DMS114 treated with DMSO at 0.1 percent for 48 hours (cell line): ENCODE data around the gene STIP1.
A peak's percentile ranks its signal among the peaks of the same experiment; 100 is the strongest.
"Not testable (repeated sequence)": the region's sequence is repeated elsewhere in the genome, so short reads cannot be mapped to it uniquely, and the experiment has no call there.

Experiments used
- DNase-seq: peaks from one replicate; lab custom pipeline; 2025; ENCODE audit not compliant: unreplicated experiment; lab: John Stamatoyannopoulos, UW

Gene STIP1

GRCh38 chr11:64157631-64158394, 28.2 kb upstream of the STIP1 start:
- DNase-seq, result no peak

GRCh38 chr11:64161037-64161436, 24.9 kb upstream of the STIP1 start:
- DNase-seq, result no peak

DNA sequence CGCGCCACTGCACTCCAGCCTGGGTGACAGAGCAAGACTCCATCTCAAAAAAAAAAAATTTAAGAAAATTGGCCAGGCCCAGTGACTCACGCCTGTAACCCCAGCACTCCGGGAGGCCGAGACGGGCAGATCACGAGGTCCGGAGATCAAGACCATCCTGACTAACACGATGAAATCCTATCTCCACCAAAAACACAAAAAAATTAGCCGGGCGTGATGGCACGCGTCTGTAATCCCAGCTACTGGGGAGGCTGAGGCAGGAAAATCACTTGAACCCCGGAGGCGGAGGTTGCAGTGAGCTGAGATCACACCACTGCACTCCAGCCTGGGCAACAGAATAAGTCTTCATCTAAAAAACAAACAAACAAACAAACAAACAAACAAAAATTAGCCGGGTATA, 23.2 kb upstream of the STIP1 start:
- DNase-seq, result not testable (repeated sequence)

- no peak for DNase-seq
Observed at GRCh38 chr11:64163951-64164350, 22.0 kb upstream of the STIP1 start.

GRCh38 chr11:64164392-64165312, 21.3 kb upstream of the STIP1 start:
- DNase-seq, result no peak

GRCh38 chr11:64165481-64165841, 20.5 kb upstream of the STIP1 start:
- no peak for DNase-seq

DNA sequence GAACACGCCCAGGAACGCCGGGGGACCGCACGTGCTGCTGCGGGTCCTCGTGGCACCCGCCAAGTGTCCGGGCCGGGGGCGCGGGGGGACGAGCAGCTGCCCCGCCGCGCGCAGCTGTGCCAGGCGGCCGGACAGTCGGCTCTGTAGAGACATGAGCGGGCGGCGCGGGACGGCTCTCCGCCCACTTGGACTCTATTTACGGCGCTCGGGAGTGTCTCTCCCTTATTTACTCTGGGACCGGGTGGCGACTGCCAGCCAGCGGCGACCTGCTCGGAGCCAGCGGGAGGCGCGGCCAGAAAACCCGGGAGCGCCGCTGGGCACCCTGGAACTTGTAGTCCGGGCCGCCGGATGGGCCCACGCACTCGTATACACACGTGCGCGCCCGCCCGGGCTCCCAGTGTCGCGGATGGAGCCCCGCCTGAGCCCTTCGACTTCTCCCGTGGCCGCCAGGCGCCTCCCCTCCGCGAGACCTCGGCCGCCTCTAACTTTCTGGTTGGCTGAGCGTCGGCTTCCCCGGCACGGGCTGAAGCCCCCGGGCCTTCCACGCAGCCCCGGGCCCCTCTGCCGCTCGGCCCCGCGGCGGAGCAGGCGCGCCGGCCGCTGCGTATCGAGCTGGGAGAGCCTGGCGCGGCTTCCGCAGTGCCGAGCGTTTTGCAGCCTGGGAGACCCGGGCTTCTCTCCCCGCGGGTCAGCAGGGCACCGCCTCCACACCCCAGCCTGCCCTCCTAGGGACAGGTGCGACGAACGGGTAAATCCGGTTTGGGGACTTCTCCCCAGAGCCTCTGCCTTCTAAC, 19.9 kb upstream of the STIP1 start, which contains the start of gene MACROD1:
Gene MACROD1 (minus strand): TSS at position 272 of the 794 bp plus-strand sequence. CDS start 119 bp downstream, at position 153.
- DNase-seq, result peak; percentile 61

- no peak for DNase-seq
Observed at GRCh38 chr11:64170419-64170818, 15.6 kb upstream of the STIP1 start.

DNA sequence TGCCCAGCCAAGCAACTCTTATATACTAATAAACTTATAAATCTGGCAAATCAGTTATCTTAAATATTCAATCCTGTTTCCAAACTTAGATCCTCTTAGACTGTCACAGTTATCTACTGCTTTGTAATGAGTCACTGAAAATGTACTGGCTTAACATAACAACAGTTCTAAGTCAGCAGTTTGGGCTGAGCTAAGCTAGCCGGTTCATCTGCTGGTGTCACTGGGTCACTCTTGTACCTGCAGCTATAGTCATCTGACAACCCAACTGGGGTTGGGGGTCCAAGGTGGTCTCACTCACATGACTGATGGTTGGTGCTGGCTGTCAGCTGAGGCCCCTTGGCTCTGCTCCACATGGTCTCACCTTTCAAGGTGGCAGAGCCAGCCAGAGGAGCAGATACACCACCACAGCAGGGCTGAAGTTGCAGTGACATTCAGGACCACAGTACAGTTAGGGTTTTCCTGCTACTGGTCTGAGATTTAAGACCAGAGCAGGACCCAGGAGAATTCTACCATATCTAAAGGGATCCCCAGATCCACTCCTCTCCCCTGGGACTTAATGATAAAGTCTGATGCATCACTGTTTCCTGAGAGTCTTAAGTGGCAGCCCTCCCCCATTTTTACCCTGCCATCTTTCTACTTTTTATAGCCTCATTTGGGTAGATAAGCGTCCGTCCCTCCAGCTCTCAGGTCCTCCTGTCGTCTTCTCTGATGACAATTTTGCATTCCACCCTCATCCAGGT, 12.2 kb upstream of the STIP1 start:
- DNase-seq, result no peak

DNA sequence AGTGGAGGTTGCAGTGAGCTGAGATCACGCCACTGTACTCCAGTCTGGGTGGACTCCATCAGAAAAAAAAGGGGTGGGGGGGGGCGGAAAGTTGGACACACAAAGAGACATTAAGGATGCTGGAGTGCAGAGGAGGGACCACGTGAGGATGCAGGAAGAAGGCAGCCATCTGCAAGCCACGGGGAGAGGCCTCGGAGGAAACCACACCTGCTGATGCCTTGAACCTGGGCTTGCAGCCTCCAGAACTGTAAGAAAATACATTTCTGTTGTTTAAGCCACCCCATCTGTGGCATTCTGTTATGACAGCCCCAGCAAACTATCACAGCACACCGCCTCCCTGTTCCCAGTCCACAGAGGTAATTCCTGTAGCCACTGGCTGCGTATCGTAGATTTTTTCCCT, 9.2 kb upstream of the STIP1 start:
- DNase-seq, result no peak

- no peak for DNase-seq
Observed at GRCh38 chr11:64178203-64178602, 7.8 kb upstream of the STIP1 start.

DNA sequence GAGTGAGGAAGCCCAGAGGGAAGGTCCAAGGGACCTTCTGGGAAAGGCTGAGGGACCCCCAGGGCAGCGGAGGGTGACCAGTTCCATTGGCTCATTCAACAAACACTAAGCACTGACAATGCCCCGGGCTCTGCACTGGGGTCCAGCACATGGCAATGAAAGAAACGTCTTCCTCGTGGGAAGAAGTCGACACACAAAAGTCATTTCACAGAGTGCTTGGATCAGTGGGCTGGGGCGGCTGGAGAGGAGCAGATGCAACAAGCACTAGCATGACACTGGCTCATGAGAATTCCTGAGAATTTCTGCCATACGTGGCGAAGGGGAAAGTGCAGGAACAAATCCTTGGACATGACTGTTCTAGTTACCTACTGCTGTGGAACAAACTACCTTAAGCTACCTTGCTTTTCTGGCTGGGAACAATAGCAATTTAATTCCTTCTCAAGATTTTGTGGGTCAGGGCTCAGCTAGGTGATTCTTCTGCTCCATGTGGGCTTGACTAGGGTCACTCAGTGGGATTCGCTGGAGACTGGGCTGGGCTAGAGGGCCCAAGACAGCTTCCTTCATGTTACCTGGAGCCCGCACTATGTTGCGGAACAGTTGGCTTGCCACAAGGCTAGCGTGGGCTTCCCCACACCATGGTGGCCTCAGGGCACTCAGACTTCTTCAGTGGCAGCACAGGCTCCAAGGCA, 6.9 kb upstream of the STIP1 start:
- DNase-seq, result no peak

DNA sequence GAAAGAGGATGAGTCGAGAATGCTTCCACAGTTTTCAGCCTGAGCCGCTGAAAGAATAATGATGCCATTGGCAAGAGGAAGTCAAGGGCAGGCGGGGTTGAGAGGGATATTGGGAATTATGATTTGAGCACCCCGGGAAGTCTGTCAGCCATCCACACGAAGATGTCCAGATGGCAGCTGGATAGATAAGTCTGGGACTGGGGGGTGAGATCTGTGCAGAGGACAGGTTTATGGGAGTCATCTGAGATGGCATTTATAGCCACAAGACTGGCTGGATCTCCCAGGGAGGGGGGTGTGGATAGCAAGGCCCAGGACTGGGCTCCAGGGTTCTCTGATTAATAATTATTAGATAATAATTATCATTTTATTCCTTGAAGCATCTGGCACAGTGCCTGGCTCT, 5.1 kb upstream of the STIP1 start:
- DNase-seq, result no peak

GRCh38 chr11:64181506-64182411, 4.2 kb upstream of the STIP1 start:
- peak; percentile 58 for DNase-seq

DNA sequence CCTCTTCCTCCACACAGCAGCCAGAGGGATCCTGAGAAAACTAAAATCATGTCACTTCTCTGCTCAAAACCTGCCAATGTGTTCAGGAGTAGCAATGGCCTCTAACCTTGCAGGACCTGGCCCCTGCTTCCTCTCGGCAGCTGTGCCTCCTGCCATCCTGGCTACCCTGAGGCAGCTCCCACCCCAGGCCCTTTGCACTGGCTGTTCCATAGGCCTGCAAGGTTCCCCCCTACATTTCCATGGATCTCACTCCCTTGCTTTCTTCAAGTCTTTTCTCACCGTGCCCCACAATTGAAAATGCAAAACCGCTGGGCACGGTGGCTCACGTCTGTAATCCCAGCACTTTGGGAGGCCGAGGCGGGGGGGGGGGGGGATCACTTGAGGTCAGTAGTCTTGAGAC, 2.1 kb upstream of the STIP1 start:
- DNase-seq, result no peak

- DNase-seq, result peak; percentile 78
Observed at GRCh38 chr11:64185175-64185692, 737 bp upstream of the STIP1 start.

DNA sequence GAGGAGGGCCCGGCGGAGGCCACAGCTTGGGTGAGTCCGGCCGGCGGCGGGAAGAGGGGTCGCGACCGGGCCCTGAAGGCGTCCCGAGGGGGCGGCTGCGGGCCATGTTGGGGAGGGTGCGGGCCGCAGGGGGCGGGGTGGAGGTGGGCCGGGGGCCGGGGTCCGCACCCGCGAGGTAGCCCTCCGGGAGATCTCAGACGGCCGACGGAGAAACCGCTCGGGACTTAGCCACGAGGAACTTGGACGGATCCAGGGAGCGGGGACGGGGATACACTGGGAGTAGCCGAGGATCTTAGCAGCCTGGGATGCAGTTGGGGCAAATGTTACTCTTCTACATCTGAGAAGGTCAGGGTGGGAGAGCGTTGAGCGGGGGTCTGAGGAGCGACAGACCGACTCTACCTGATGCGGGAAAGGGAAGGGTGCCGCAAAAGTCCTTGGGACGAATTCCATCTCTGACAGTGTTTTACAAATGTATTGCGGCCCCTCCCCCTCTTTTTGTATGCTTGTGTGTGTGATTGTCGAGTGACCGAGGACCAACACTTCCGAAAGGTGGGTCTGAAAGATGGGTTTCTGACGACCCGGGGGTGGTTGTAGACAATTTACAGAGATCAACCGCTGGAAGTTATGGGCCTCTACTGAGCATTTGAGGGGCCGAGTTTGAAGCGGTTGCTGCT, 658 bp downstream of the STIP1 start:
- DNase-seq, result no peak

GRCh38 chr11:64192434-64192833, 6.5 kb downstream of the STIP1 start:
- DNase-seq, result no peak
